Keratinocyte (primary cell): ENCODE results near the gene CDX1. TPM values are rescaled to one million over a fixed set of nuclear protein-coding genes. Genes with fewer than 3 reads are reported as not detected.

Experiments
- DNase-seq: peaks from one replicate; pipeline ENCODE4 v3.0.0-alpha.2; 2011; ENCODE audit warnings: low read depth, missing footprints, low spot score
- FAIRE-seq: peaks from 2 replicates; lab custom pipeline; 2011; peaks lifted over from hg19 to GRCh38; lab: Jason Lieb, UNC
- H2AFZ ChIP-seq: 2 replicates; pipeline ENCODE4 v1.6.0; 2012; ENCODE audit warnings: low read length, control low read depth, inconsistent platforms; ENCODE audit not compliant: control insufficient read depth
- H3K27ac ChIP-seq: 2 replicates; pipeline ENCODE4 v1.5.1; 2011; ENCODE audit warnings: low read length; ENCODE audit not compliant: control insufficient read depth, insufficient read depth
- H3K27me3 ChIP-seq: 3 replicates; pipeline ENCODE4 v1.6.0; 2011; ENCODE audit warnings: low read length; ENCODE audit not compliant: control insufficient read depth, insufficient read depth; ENCODE audit errors: extremely low read depth
- H3K36me3 ChIP-seq, 2 experiments: 2 replicates in 1 of 2; 3 replicates in 1 of 2; pipeline ENCODE4 v1.5.1; 2011; ENCODE audit warnings: low read length in 2 of 2, mild to moderate bottlenecking in 1 of 2; ENCODE audit not compliant: control insufficient read depth in 2 of 2, insufficient read depth in 2 of 2; ENCODE audit errors: extremely low read depth in 1 of 2
- H3K4me1 ChIP-seq: 3 replicates; pipeline ENCODE4 v1.5.1; 2011; ENCODE audit warnings: low read length; ENCODE audit not compliant: control insufficient read depth, insufficient read depth; ENCODE audit errors: extremely low read depth
- H3K4me2 ChIP-seq: 3 replicates; pipeline ENCODE4 v1.6.0; 2011; ENCODE audit warnings: low read depth, low read length; ENCODE audit not compliant: control insufficient read depth, insufficient read depth; ENCODE audit errors: extremely low read depth
- H3K4me3 ChIP-seq, 3 experiments: fragments of 200-600 bp in 1 of 3; sonication (generic) in 1 of 3; 2 replicates in 2 of 3; 3 replicates in 1 of 3; pipeline ENCODE4 v1.5.1; 2011 to 2016; ENCODE audit warnings: low read length in 3 of 3, mild to moderate bottlenecking in 3 of 3, control low read depth in 2 of 3, inconsistent platforms in 1 of 3, low read depth in 1 of 3, mixed read lengths in 1 of 3, mixed run types in 1 of 3, moderate library complexity in 1 of 3; ENCODE audit not compliant: control insufficient read depth in 2 of 3, insufficient read depth in 2 of 3; ENCODE audit errors: extremely low read depth in 1 of 3
- H3K79me2 ChIP-seq: 2 replicates; pipeline ENCODE4 v1.6.0; 2012; ENCODE audit warnings: low read length; ENCODE audit not compliant: control insufficient read depth, insufficient read depth
- H3K9ac ChIP-seq: 3 replicates; pipeline ENCODE4 v1.6.0; 2011; ENCODE audit warnings: low read length; ENCODE audit not compliant: control insufficient read depth, insufficient read depth; ENCODE audit errors: extremely low read depth
- H3K9me1 ChIP-seq: 3 replicates; pipeline ENCODE4 v1.6.0; 2011; ENCODE audit warnings: low read length; ENCODE audit not compliant: control insufficient read depth, insufficient read depth; ENCODE audit errors: extremely low read depth
- H3K9me3 ChIP-seq: 2 replicates; pipeline ENCODE4 v1.5.1; 2012; ENCODE audit warnings: low read depth, low read length; ENCODE audit not compliant: control insufficient read depth
- H4K20me1 ChIP-seq: 3 replicates; pipeline ENCODE4 v1.6.0; 2011; ENCODE audit warnings: low read length; ENCODE audit not compliant: control insufficient read depth, insufficient read depth; ENCODE audit errors: extremely low read depth
- EZH2 ChIP-seq: IDR thresholded peaks from one replicate; pipeline ENCODE4 v1.6.1; 2012; ENCODE audit warnings: inconsistent platforms, mild to moderate bottlenecking, low read length, moderate library complexity
- dilution Hi-C: fragments of 300-500 bp; cut with MboI; formaldehyde crosslinking; loops from one replicate; pipeline ENCODE4 v1.7.0; 2020; ENCODE audit warnings: low sequenced_read_pairs; ENCODE audit not compliant: extremely low pct_ligation_motif_present
- polyA plus RNA-seq, 5 experiments: library from polyadenylated mRNA; depleted of rRNA in 3 of 5; stranded (reverse) in 3 of 5; stranded (forward) in 1 of 5; unstranded in 1 of 5; fragments of >200 nt; gene quantifications; 1 replicate in 1 of 5; 2 replicates in 3 of 5; 3 replicates in 1 of 5; pipeline versions ENCODE4 v1.2.1 to v1.2.3, GENCODE V29; 2011 to 2012; ENCODE audit warnings: missing spikeins in 2 of 5, low read depth in 1 of 5, low replicate concordance in 1 of 5
- TF ChIP-seq, protein P1 (sequence below), 3 experiments: IDR thresholded peaks in 1 of 3; conservative IDR thresholded peaks in 1 of 3; optimal IDR thresholded peaks in 1 of 3; 2 replicates in 2 of 3; 3 replicates in 1 of 3; pipeline versions ENCODE3 to v1.5.1; 2011; ENCODE audit warnings: low read length in 3 of 3, mild to moderate bottlenecking in 3 of 3, moderate library complexity in 2 of 3, control low read depth in 1 of 3, inconsistent platforms in 1 of 3; ENCODE audit not compliant: insufficient read depth in 2 of 3; ENCODE audit errors: extremely low read depth in 1 of 3

CDX1 gene
- polyA plus RNA-seq, 1 donor (not counting 4 experiments of a cell fraction or from before 2014, with no cell fraction given) = not detected

DNA sequence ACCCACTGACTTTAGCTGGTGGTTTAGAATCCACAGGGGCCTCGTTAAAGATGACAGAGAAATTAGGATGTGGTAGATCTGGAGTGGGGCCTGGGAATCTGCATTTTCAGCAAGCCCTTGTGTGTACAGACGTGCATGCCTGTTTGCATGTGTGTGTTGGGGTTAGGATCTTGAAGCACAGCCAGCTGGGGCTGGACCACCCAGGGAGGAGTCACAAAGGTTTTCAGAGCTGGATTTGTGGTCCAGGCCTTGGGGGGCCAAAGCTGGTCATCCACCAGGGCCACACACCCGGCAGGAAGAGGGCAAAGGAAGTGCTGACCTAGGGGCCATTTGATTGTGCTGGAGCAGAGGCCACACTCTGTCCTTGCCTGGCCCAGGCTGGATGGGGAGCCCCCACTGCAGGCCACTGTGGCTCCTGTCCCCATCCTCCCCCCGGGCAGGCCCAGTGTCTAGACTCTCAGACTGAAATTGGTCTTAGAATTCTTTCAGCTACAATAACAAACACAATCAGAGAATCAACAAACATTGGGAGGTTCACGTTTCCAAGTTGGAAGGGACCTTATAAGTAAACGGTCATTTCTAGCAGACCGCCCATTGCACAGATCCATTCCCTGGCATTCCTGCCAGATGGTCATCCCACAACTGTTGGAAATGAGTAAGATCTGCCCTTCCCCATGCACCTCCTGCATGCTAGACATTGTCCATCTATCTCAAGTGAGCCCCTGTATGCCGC, 10.3 kb downstream of the CDX1 start:
- no peak overlapping the region for H2AFZ ChIP-seq
- no peaks in the 10 kb centered on the region for H3K9me1 ChIP-seq
- H3K4me3 ChIP-seq = no peak overlapping the region
- no peaks in the 10 kb centered on the region for H3K9me3 ChIP-seq
- FAIRE-seq (no peak), DNase-seq (no peak)
- H3K27me3 ChIP-seq = peaks cover 7% of the 10 kb centered on the region
- H3K27ac ChIP-seq = no peak overlapping the region
- H3K9ac ChIP-seq = no peak overlapping the region
- TF ChIP-seq EZH2 = no peak
- TF ChIP-seq, protein P1, sequence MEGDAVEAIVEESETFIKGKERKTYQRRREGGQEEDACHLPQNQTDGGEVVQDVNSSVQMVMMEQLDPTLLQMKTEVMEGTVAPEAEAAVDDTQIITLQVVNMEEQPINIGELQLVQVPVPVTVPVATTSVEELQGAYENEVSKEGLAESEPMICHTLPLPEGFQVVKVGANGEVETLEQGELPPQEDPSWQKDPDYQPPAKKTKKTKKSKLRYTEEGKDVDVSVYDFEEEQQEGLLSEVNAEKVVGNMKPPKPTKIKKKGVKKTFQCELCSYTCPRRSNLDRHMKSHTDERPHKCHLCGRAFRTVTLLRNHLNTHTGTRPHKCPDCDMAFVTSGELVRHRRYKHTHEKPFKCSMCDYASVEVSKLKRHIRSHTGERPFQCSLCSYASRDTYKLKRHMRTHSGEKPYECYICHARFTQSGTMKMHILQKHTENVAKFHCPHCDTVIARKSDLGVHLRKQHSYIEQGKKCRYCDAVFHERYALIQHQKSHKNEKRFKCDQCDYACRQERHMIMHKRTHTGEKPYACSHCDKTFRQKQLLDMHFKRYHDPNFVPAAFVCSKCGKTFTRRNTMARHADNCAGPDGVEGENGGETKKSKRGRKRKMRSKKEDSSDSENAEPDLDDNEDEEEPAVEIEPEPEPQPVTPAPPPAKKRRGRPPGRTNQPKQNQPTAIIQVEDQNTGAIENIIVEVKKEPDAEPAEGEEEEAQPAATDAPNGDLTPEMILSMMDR (optimal IDR thresholded peaks at IDR 0.05 in 1 of 3, IDR thresholded peaks at IDR 0.05 in 1 of 3, conservative IDR thresholded peaks at IDR 0.05 in 1 of 3; ENCODE audit: extremely low read depth in 1 of 3, insufficient read depth in 2 of 3, low read length in 3 of 3) = no peak
- dilution Hi-C loops = no loop called here
- H3K4me1 ChIP-seq = no peaks in the 10 kb centered on the region
- no peak overlapping the region for H3K4me2 ChIP-seq
- H3K79me2 ChIP-seq = no peaks in the 10 kb centered on the region
- H3K36me3 ChIP-seq = no peaks in the 10 kb centered on the region
- no peaks in the 10 kb centered on the region for H4K20me1 ChIP-seq

GRCh38 chr5:150177721-150178120, 11.1 kb downstream of the CDX1 start:
- Histone ChIP-seq H2AFZ (no peak overlapping the region), H3K27me3 (peaks cover 7% of the 10 kb centered on the region), H3K9ac (no peak overlapping the region), H3K36me3 (no peaks in the 10 kb centered on the region), H3K4me1 (no peaks in the 10 kb centered on the region), H3K27ac (no peak overlapping the region), H3K79me2 (no peaks in the 10 kb centered on the region), H3K9me1 (no peaks in the 10 kb centered on the region), H3K9me3 (no peaks in the 10 kb centered on the region), H4K20me1 (no peaks in the 10 kb centered on the region), H3K4me3 (no peak overlapping the region), H3K4me2 (no peak overlapping the region)
- dilution Hi-C loops = no loop called here
- TF ChIP-seq, protein P1 (optimal IDR thresholded peaks at IDR 0.05 in 1 of 3, IDR thresholded peaks at IDR 0.05 in 1 of 3, conservative IDR thresholded peaks at IDR 0.05 in 1 of 3; ENCODE audit: extremely low read depth in 1 of 3, insufficient read depth in 2 of 3, low read length in 3 of 3) = no peak
- no peak for TF ChIP-seq EZH2
- DNase-seq = no peak
- FAIRE-seq = no peak
